Neural cell (in vitro differentiated cells): ENCODE results near the gene HIVEP1. TPM values are rescaled to one million over a fixed set of nuclear protein-coding genes. Genes with fewer than 3 reads are reported as not detected.

ENCODE experiments used
- H2AFZ ChIP-seq: fragments of 200-600, 300-800 bp; sonication (generic), shearing (Covaris generic); 2 replicates; pipeline ENCODE4 v1.6.0; 2014; ENCODE audit warnings: low read depth, mild to moderate bottlenecking, antibody characterized with exemption, low read length, moderate library complexity
- H3F3A ChIP-seq: fragments of 200-600 bp; shearing (Covaris generic); 2 replicates; pipeline ENCODE4 v1.6.1; 2016; ENCODE audit warnings: mild to moderate bottlenecking, moderate library complexity, mixed read lengths, antibody characterized with exemption, low read length; ENCODE audit not compliant: insufficient read depth, poor library complexity, severe bottlenecking
- H3K27ac ChIP-seq: fragments of 200-600, 300-800 bp; sonication (generic), shearing (Covaris generic); 2 replicates; pipeline ENCODE4 v1.5.1; 2014; ENCODE audit warnings: mild to moderate bottlenecking, low read length, moderate library complexity
- H3K27me3 ChIP-seq: fragments of 300-800, 200-600 bp; sonication (generic), shearing (Covaris generic); 2 replicates; pipeline ENCODE4 v1.6.0; 2014; ENCODE audit warnings: mild to moderate bottlenecking, low read depth, low read length, moderate library complexity; ENCODE audit not compliant: insufficient read depth
- H3K36me3 ChIP-seq: fragments of 300-800, 200-600 bp; sonication (generic), shearing (Covaris generic); 2 replicates; pipeline ENCODE4 v1.5.1; 2014; ENCODE audit warnings: mild to moderate bottlenecking, antibody characterized with exemption, low read length, moderate library complexity; ENCODE audit not compliant: insufficient read depth
- H3K4me2 ChIP-seq: fragments of 300-800, 200-600 bp; sonication (generic), shearing (Covaris generic); 2 replicates; pipeline ENCODE4 v1.6.0; 2014; ENCODE audit warnings: mild to moderate bottlenecking, low read length
- H3K4me3 ChIP-seq: fragments of 300-800, 200-600 bp; sonication (generic), shearing (Covaris generic); 2 replicates; pipeline ENCODE4 v1.5.1; 2014; ENCODE audit warnings: mild to moderate bottlenecking, low read length, moderate library complexity
- H3K79me2 ChIP-seq: fragments of 200-600 bp; shearing (Covaris generic); replicated peaks from 2 replicates; pipeline ENCODE4 v1.6.0; 2014; ENCODE audit warnings: mild to moderate bottlenecking, low read length, moderate library complexity; ENCODE audit not compliant: insufficient read depth
- H3K9ac ChIP-seq: fragments of 300-800, 200-600 bp; sonication (generic), shearing (Covaris generic); 2 replicates; pipeline ENCODE4 v1.6.1; 2016; ENCODE audit warnings: mild to moderate bottlenecking, low read length, mixed read lengths
- H3K9me2 ChIP-seq: fragments of 200-600 bp; shearing (Covaris generic); 2 replicates; pipeline ENCODE4 v1.6.1; 2016; ENCODE audit warnings: mild to moderate bottlenecking, low read length, mixed read lengths; ENCODE audit not compliant: insufficient read depth
- H3K9me3 ChIP-seq: fragments of 200-600, 300-800 bp; sonication (generic), shearing (Covaris generic); 2 replicates; pipeline ENCODE4 v1.6.1; 2016; ENCODE audit warnings: mild to moderate bottlenecking, mixed run types, low read length, moderate library complexity, mixed read lengths
- H4K20me1 ChIP-seq: fragments of 200-600 bp; shearing (Covaris generic); 2 replicates; pipeline ENCODE4 v1.6.1; 2016; ENCODE audit warnings: mild to moderate bottlenecking, mixed run types; ENCODE audit not compliant: insufficient read depth
- CTCF ChIP-seq: fragments of 450-650 bp; IDR thresholded peaks from 2 replicates; pipeline ENCODE4 v1.5.1; 2014; ENCODE audit warnings: antibody characterized with exemption, mild to moderate bottlenecking, moderate library complexity; ENCODE audit not compliant: poor library complexity, severe bottlenecking
- EP300 ChIP-seq: fragments of 450-650 bp; conservative IDR thresholded peaks from 2 replicates; pipeline ENCODE4 v1.6.1; 2014; ENCODE audit warnings: antibody characterized with exemption, mild to moderate bottlenecking, moderate library complexity; ENCODE audit not compliant: poor library complexity, severe bottlenecking
- EZH2 ChIP-seq: fragments of 200-600, 300-800 bp; shearing (Covaris generic), sonication (generic); IDR thresholded peaks from 2 replicates; pipeline ENCODE4 v1.6.1; 2014; ENCODE audit warnings: antibody characterized with exemption, low read length, borderline replicate concordance, mild to moderate bottlenecking; ENCODE audit not compliant: insufficient read depth, poor library complexity, severe bottlenecking
- MXI1 ChIP-seq: fragments of 450-650 bp; conservative IDR thresholded peaks from 2 replicates; pipeline ENCODE4 v1.6.1; 2014; ENCODE audit warnings: antibody characterized with exemption, mild to moderate bottlenecking; ENCODE audit not compliant: poor library complexity, severe bottlenecking
- POLR2AphosphoS5 ChIP-seq: IDR thresholded peaks from 2 replicates; pipeline ENCODE4 v1.6.1; 2012
- RAD21 ChIP-seq: fragments of 450-650 bp; conservative IDR thresholded peaks from 2 replicates; pipeline ENCODE4 v1.6.1; 2014; ENCODE audit warnings: antibody characterized with exemption, mild to moderate bottlenecking, moderate library complexity
- REST ChIP-seq: IDR thresholded peaks from 2 replicates; pipeline ENCODE4 v1.6.1; 2012; ENCODE audit warnings: borderline replicate concordance
- SMC3 ChIP-seq: fragments of 450-650 bp; conservative IDR thresholded peaks from 2 replicates; pipeline ENCODE4 v1.6.1; 2014; ENCODE audit warnings: antibody characterized with exemption, mild to moderate bottlenecking, moderate library complexity; ENCODE audit not compliant: poor library complexity
- TAF1 ChIP-seq: IDR thresholded peaks from 2 replicates; pipeline ENCODE4 v1.6.1; 2012; ENCODE audit warnings: low read depth
- polyA plus RNA-seq: library from polyadenylated mRNA; depleted of rRNA; stranded (reverse); fragments of >200 nt; gene quantifications from 2 replicates; pipeline ENCODE4 v1.2.3, GENCODE V29; 2014

The HIVEP1 gene
- polyA plus RNA-seq, 1 donor from 2014 or later: 3.6 TPM

GRCh38 chr6:12171717-12172116 is 159.6 kb downstream of the HIVEP1 start:
- Histone ChIP-seq H3K27me3 (no peaks in the 10 kb centered on the region), H3K36me3 (no peaks in the 10 kb centered on the region), H3F3A (no peaks in the 10 kb centered on the region), H2AFZ (no peak overlapping the region), H3K79me2 (no peaks in the 10 kb centered on the region), H3K4me3 (no peak overlapping the region), H4K20me1 (no peaks in the 10 kb centered on the region), H3K9me3 (no peaks in the 10 kb centered on the region), H3K27ac (no peak overlapping the region), H3K9me2 (no peaks in the 10 kb centered on the region), H3K4me2 (no peak overlapping the region), H3K9ac (no peak overlapping the region)
- TF ChIP-seq EZH2 (no peak), MXI1 (no peak), TAF1 (no peak), EP300 (no peak), SMC3 (no peak), CTCF (no peak), RAD21 (no peak), REST (no peak), POLR2AphosphoS5 (no peak)

GRCh38 chr6:12172572-12172971 is 160.5 kb downstream of the HIVEP1 start:
- Histone ChIP-seq H3K79me2 (no peaks in the 10 kb centered on the region), H3K9ac (no peak overlapping the region), H2AFZ (no peak overlapping the region), H3K9me2 (no peaks in the 10 kb centered on the region), H3K4me3 (no peak overlapping the region), H3K9me3 (no peaks in the 10 kb centered on the region), H3K4me2 (no peak overlapping the region), H3K27ac (no peak overlapping the region), H3K36me3 (no peaks in the 10 kb centered on the region), H3F3A (no peaks in the 10 kb centered on the region), H3K27me3 (no peaks in the 10 kb centered on the region), H4K20me1 (no peaks in the 10 kb centered on the region)
- no peak for TF ChIP-seq CTCF
- TF ChIP-seq EZH2: no peak
- no peak for TF ChIP-seq TAF1
- no peak for TF ChIP-seq REST
- no peak for TF ChIP-seq RAD21
- no peak for TF ChIP-seq MXI1
- TF ChIP-seq POLR2AphosphoS5: no peak
- TF ChIP-seq EP300: no peak
- no peak for TF ChIP-seq SMC3
